GM12878 (cell line): ENCODE data around the gene C1orf141.

ENCODE experiments used
- CTCF ChIP-seq, 3 experiments: IDR thresholded peaks in 2 of 3; conservative IDR thresholded peaks in 1 of 3; 2 replicates each; pipeline ENCODE4 v1.5.1; 2011; ENCODE audit warnings: low read depth in 3 of 3, low read length in 3 of 3, mild to moderate bottlenecking in 3 of 3, control low read depth in 2 of 3, moderate library complexity in 2 of 3, inconsistent platforms in 1 of 3, mixed read lengths in 1 of 3; ENCODE audit not compliant: control insufficient read depth in 2 of 3, insufficient read depth in 1 of 3; ENCODE audit errors: extremely low read depth in 1 of 3
- POLR2A ChIP-seq: IDR thresholded peaks from 2 replicates; pipeline ENCODE4 v1.6.1; 2011; ENCODE audit warnings: low read depth, mild to moderate bottlenecking, low read length

- TF ChIP-seq POLR2A (no peak), CTCF (IDR thresholded peaks at IDR 0.05 in 2 of 3, conservative IDR thresholded peaks at IDR 0.05 in 1 of 3; ENCODE audit: control insufficient read depth in 2 of 3, extremely low read depth in 1 of 3, insufficient read depth in 1 of 3, low read depth in 3 of 3, low read length in 3 of 3) (no peak)
These were observed 31.2 kb downstream of the C1orf141 start for GRCh38 chr1:67103548-67103947.
